GM12801 (cell line): ENCODE measurements around the gene PHF12.

Experiments used
- TF ChIP-seq, protein P1 (sequence below): IDR thresholded peaks from one replicate; pipeline ENCODE4 v1.5.1; 2011; ENCODE audit warnings: control low read depth; ENCODE audit not compliant: insufficient read length; ENCODE audit errors: extremely low read depth

The PHF12 gene

DNA sequence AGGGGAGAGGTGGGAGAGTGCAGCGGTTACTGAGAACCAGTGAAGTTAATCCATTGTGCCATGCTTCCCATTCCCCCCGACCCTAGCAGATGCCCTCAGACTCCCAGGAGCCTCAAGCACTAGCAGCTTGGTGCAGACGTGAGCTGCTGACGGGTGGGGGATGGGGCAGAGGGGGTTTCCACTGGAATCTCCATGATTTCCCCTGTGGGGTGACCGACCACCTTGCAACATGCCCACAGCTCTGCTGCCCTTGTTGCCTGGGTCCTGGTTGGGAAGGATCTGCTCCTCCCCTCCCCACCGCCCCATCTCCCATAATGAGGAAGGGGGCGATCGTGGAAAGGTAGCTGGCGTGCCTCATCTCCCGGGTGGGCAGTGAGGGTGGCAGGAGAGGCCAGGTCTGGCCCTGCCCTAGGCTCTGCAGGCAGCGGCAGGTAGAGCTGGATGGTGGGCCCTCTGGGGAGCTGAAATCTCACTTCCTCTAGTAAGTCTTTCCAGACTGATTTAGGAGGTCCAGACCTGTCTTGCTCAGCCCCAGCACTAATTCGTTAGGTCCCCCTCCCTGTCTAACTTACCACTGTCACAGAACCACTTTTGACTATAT is 63.3 kb downstream of the PHF12 start:
- TF ChIP-seq, protein P1, sequence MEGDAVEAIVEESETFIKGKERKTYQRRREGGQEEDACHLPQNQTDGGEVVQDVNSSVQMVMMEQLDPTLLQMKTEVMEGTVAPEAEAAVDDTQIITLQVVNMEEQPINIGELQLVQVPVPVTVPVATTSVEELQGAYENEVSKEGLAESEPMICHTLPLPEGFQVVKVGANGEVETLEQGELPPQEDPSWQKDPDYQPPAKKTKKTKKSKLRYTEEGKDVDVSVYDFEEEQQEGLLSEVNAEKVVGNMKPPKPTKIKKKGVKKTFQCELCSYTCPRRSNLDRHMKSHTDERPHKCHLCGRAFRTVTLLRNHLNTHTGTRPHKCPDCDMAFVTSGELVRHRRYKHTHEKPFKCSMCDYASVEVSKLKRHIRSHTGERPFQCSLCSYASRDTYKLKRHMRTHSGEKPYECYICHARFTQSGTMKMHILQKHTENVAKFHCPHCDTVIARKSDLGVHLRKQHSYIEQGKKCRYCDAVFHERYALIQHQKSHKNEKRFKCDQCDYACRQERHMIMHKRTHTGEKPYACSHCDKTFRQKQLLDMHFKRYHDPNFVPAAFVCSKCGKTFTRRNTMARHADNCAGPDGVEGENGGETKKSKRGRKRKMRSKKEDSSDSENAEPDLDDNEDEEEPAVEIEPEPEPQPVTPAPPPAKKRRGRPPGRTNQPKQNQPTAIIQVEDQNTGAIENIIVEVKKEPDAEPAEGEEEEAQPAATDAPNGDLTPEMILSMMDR: no peak

DNA sequence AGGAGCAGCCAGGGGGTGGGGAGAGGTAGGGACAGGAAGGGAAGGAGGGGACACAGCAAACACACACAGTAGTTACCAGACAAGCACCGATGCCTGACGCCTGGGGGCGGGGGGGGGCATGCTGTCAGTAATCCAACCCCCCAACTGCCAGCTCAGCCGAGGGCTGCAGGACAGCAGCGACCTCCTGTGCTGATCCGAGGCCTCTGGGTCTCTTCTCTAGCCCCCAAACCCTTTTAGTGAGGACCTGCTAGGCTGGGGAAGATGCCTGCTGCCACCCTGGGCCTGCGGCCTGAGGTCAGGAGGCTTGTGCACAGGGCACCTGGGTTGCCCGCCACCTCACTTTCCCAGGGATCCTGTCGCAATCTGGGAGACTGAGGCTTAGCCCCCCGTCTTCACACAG is 65.4 kb downstream of the PHF12 start:
- TF ChIP-seq, protein P1: no peak

DNA sequence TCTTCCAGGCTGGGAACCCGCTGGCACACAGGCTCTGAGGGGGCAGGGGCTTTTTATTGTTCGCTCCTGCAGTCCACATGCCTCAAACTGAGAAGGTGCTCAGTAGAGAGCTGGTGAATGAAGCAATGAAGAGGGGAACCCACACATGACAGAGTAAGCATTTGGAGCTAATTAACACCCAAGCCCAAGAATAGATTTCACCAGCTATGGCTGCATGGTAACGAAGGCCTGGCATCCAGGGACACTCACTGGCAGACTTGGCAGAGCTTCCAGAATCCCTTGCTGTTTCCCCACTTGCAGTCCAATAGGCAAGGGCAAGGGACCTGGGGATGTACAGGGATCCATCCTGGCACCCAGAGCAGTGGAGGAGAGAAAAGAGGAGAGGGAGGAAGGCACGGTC is 66.0 kb downstream of the PHF12 start:
- TF ChIP-seq, protein P1: no peak

DNA sequence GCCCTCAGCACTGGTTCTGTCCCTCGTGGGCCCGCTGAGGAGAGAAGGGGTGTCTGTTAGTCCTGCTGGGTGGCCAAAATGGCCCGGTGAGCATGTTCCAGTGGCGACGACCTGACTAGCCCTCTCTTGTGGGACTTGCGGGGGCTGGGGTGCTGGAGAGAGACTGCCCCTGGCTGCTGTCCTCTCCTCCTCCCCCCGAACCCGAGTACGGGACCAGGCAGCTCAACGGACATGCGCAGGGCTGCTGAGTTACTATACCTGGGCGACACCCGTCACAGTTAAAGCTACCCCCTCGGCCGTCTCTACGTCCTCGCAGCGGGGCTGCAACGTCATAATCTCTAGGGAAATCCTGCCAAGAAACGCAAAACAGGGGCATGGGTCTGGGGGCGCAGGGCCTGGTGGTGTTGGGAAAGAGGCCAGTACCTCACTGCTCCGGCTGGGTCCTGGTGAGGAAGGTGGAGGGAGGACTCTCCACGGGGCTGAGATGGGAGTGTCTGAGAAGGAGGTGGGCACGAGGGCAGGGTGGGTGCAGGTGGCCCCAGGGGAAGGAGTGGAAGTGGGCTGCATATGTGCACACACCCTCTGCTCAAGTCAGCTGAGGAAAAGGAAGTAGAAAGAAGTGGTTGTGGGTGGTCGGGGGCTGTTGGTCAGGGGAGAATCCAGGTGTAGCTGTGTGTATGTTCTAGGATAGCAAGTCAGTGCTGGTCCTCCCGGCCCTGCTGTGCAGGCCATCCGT is 67.2 kb downstream of the PHF12 start:
- TF ChIP-seq, protein P1: no peak

DNA sequence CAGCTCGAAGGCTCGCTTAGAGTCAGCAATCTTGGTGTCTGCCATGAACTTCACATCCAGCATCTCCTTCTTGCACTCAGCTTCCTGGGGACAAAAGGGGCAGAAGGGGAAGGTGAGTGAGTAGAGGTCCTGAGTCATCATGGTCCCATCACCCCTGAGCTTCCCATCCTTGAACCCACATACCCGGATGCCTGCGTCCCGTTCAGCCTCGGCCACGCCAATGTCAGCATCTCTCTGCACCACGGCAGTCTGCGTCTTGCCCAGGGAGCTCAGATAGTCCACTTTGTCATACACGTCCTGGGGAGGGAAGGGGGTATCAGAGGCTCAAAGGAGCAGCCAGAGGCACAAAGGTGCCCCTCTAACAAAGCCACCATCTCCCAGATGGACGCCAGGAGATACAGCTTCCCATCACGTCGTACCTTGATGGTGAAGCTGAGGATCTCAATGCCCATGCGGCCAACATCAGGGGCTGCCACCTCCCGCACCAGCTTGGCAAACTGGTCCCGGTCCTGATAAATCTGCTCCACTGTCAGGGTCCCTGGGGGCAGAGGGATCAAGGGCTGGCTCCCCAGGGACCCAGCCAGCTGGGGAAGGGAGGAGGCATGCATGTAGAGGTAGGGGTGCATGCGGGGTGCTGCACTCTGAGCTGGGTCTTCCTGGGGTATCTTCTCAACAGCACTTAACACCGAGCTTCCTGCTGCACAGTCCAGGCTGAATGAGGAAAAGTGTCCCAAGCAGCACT is 69.0 kb downstream of the PHF12 start:
- TF ChIP-seq, protein P1: no peak

DNA sequence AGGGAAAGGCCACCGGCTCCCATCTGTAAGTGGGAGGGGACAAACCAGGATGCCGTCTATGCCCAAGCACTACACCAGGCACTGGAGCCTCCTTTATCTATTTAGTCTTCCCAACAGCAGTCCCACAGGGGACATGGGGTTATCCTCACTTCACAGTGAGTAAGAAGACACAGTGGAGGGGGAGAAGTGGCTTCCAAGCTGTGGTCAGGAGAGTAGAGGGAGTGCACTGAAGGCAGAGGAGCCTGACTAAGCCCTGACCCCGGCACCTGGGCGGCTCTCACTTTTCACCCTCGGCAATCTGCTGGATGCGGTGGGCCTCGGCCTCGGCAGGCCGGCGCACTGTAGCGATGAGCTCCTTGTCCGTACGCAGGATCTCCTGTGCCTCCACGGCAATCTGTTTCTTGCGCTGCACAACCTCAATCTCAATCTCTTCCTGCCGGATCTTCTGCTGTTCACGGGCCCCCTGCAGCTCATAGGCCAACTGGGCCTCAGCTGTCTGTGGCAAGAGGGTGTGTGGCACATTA is 69.7 kb downstream of the PHF12 start:
- TF ChIP-seq, protein P1: no peak

DNA sequence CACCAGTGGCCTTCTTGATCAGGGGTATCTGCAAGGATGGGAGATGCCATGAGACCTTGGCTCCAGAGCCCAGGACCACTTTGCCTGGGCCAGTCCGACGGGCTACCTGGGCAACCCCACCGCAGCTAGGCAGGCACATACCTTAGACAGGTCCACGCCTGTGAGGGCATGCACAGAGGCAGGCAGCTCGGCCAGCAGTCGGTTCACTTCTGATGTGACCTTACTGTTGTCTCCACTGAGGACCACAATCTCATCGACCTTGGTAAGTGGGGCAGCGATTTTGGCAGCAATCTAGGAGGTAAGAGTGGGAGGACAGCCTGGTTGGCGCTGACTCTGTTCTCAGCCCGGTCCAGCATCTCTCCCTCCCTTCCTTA is 70.8 kb downstream of the PHF12 start:
- TF ChIP-seq, protein P1: no peak
